Measurements from ENCODE around the gene SLC16A3.
"Not testable (repeated sequence)": the region's sequence is repeated elsewhere in the genome, so short reads cannot be mapped to it uniquely, and the experiment has no call there.

Gene SLC16A3

GRCh38 chr17:82228842-82229697, at the start of gene SLC16A3:
Gene SLC16A3 (plus strand): TSS chr17:82229042. CDS start chr17:82236009, 6,967 bp downstream.
- H3K4me3 ChIP-seq (ENCODE audit: low read length in 2 of 2): peak within 1 kb of the TSS; percentile 13 to 72
- peak within 1 kb of the TSS; percentile 29 to 53 for H3K9ac ChIP-seq (ENCODE audit: low read length in 2 of 2)
- peak within 1 kb of the TSS; percentile 58 for H3K27ac ChIP-seq (ENCODE audit: low read length)
- no peaks in the 10 kb centered on the region for H3K9me3 ChIP-seq (ENCODE audit: control insufficient read depth in 2 of 2, low read length in 2 of 2)
- H3K4me1 ChIP-seq (ENCODE audit: control insufficient read depth, insufficient read depth, low read length): peaks cover 37% of the 10 kb centered on the region
- no peaks in the 10 kb centered on the region for H3K36me3 ChIP-seq (ENCODE audit: control insufficient read depth in 2 of 2, insufficient read depth in 2 of 2, low read length in 2 of 2)
- no peaks in the 10 kb centered on the region for H3K27me3 ChIP-seq (ENCODE audit: control insufficient read depth in 1 of 2, insufficient read depth in 2 of 2, low read length in 2 of 2)

- Histone ChIP-seq H3K4me3 (ENCODE audit: low read length in 2 of 2) (no peak overlapping the region), H3K9ac (ENCODE audit: low read length in 2 of 2) (no peak overlapping the region), H3K27me3 (ENCODE audit: control insufficient read depth in 1 of 2, insufficient read depth in 2 of 2, low read length in 2 of 2) (no peaks in the 10 kb centered on the region), H3K36me3 (ENCODE audit: control insufficient read depth in 2 of 2, insufficient read depth in 2 of 2, low read length in 2 of 2) (peaks cover 27 to 29% of the 10 kb centered on the region in 2 donors), H3K27ac (ENCODE audit: low read length) (no peak overlapping the region), H3K9me3 (ENCODE audit: control insufficient read depth in 2 of 2, low read length in 2 of 2) (no peaks in the 10 kb centered on the region), H3K4me1 (ENCODE audit: control insufficient read depth, insufficient read depth, low read length) (no peaks in the 10 kb centered on the region)
These were observed 49.4 kb upstream of the SLC16A3 start for GRCh38 chr17:82179412-82179811.

- H3K9me3 ChIP-seq (ENCODE audit: control insufficient read depth in 2 of 2, low read length in 2 of 2): no peaks in the 10 kb centered on the region
- no peaks in the 10 kb centered on the region for H3K4me1 ChIP-seq (ENCODE audit: control insufficient read depth, insufficient read depth, low read length)
- H3K27ac ChIP-seq (ENCODE audit: low read length): no peak overlapping the region
- H3K36me3 ChIP-seq (ENCODE audit: control insufficient read depth in 2 of 2, insufficient read depth in 2 of 2, low read length in 2 of 2): peaks cover 33 to 35% of the 10 kb centered on the region in 2 donors
- no peak overlapping the region for H3K4me3 ChIP-seq (ENCODE audit: low read length in 2 of 2)
- H3K27me3 ChIP-seq (ENCODE audit: control insufficient read depth in 1 of 2, insufficient read depth in 2 of 2, low read length in 2 of 2): no peaks in the 10 kb centered on the region
- no peak overlapping the region for H3K9ac ChIP-seq (ENCODE audit: low read length in 2 of 2)
These were observed 48.8 kb upstream of the SLC16A3 start for GRCh38 chr17:82179946-82180475.

GRCh38 chr17:82180776-82181528, 47.9 kb upstream of the SLC16A3 start:
- Histone ChIP-seq H3K36me3 (ENCODE audit: control insufficient read depth in 2 of 2, insufficient read depth in 2 of 2, low read length in 2 of 2) (peaks cover 33 to 36% of the 10 kb centered on the region in 2 donors), H3K4me1 (ENCODE audit: control insufficient read depth, insufficient read depth, low read length) (no peaks in the 10 kb centered on the region), H3K9me3 (ENCODE audit: control insufficient read depth in 2 of 2, low read length in 2 of 2) (no peaks in the 10 kb centered on the region), H3K27me3 (ENCODE audit: control insufficient read depth in 1 of 2, insufficient read depth in 2 of 2, low read length in 2 of 2) (no peaks in the 10 kb centered on the region), H3K27ac (ENCODE audit: low read length) (no peak overlapping the region), H3K9ac (ENCODE audit: low read length in 2 of 2) (no peak overlapping the region), H3K4me3 (ENCODE audit: low read length in 2 of 2) (no peak overlapping the region)

GRCh38 chr17:82184761-82185160, 44.1 kb upstream of the SLC16A3 start:
- no peak overlapping the region for H3K9ac ChIP-seq (ENCODE audit: low read length in 2 of 2)
- no peaks in the 10 kb centered on the region for H3K9me3 ChIP-seq (ENCODE audit: control insufficient read depth in 2 of 2, low read length in 2 of 2)
- peaks cover 28 to 32% of the 10 kb centered on the region in 2 donors for H3K36me3 ChIP-seq (ENCODE audit: control insufficient read depth in 2 of 2, insufficient read depth in 2 of 2, low read length in 2 of 2)
- no peak overlapping the region for H3K4me3 ChIP-seq (ENCODE audit: low read length in 2 of 2)
- H3K27ac ChIP-seq (ENCODE audit: low read length): no peak overlapping the region
- H3K27me3 ChIP-seq (ENCODE audit: control insufficient read depth in 1 of 2, insufficient read depth in 2 of 2, low read length in 2 of 2): no peaks in the 10 kb centered on the region
- no peaks in the 10 kb centered on the region for H3K4me1 ChIP-seq (ENCODE audit: control insufficient read depth, insufficient read depth, low read length)

GRCh38 chr17:82186221-82186620, 42.6 kb upstream of the SLC16A3 start:
- Histone ChIP-seq H3K27ac (ENCODE audit: low read length) (no peak overlapping the region), H3K9me3 (ENCODE audit: control insufficient read depth in 2 of 2, low read length in 2 of 2) (no peaks in the 10 kb centered on the region), H3K36me3 (ENCODE audit: control insufficient read depth in 2 of 2, insufficient read depth in 2 of 2, low read length in 2 of 2) (peaks cover 24 to 32% of the 10 kb centered on the region in 2 donors), H3K4me3 (ENCODE audit: low read length in 2 of 2) (no peak overlapping the region), H3K9ac (ENCODE audit: low read length in 2 of 2) (no peak overlapping the region), H3K4me1 (ENCODE audit: control insufficient read depth, insufficient read depth, low read length) (no peaks in the 10 kb centered on the region), H3K27me3 (ENCODE audit: control insufficient read depth in 1 of 2, insufficient read depth in 2 of 2, low read length in 2 of 2) (no peaks in the 10 kb centered on the region)

- Histone ChIP-seq H3K9ac (ENCODE audit: low read length in 2 of 2) (no peak overlapping the region), H3K36me3 (ENCODE audit: control insufficient read depth in 2 of 2, insufficient read depth in 2 of 2, low read length in 2 of 2) (peaks cover 30 to 37% of the 10 kb centered on the region in 2 donors)
These were observed 41.3 kb upstream of the SLC16A3 start for GRCh38 chr17:82187500-82187899.

GRCh38 chr17:82188001-82188961, 40.6 kb upstream of the SLC16A3 start:
- H3K9me3 ChIP-seq (ENCODE audit: control insufficient read depth in 2 of 2, low read length in 2 of 2): no peaks in the 10 kb centered on the region
- H3K27ac ChIP-seq (ENCODE audit: low read length): no peak overlapping the region
- no peaks in the 10 kb centered on the region for H3K4me1 ChIP-seq (ENCODE audit: control insufficient read depth, insufficient read depth, low read length)
- H3K4me3 ChIP-seq (ENCODE audit: low read length in 2 of 2): no peak overlapping the region
- no peaks in the 10 kb centered on the region for H3K27me3 ChIP-seq (ENCODE audit: control insufficient read depth in 1 of 2, insufficient read depth in 2 of 2, low read length in 2 of 2)
- H3K36me3 ChIP-seq (ENCODE audit: control insufficient read depth in 2 of 2, insufficient read depth in 2 of 2, low read length in 2 of 2): peaks cover 30 to 38% of the 10 kb centered on the region in 2 donors
- no peak overlapping the region for H3K9ac ChIP-seq (ENCODE audit: low read length in 2 of 2)

More at GRCh38 chr17:82187500-82187899, 41.3 kb upstream of the SLC16A3 start:
- no peak overlapping the region for H3K4me3 ChIP-seq (ENCODE audit: low read length in 2 of 2)
- no peaks in the 10 kb centered on the region for H3K27me3 ChIP-seq (ENCODE audit: control insufficient read depth in 1 of 2, insufficient read depth in 2 of 2, low read length in 2 of 2)
- H3K9me3 ChIP-seq (ENCODE audit: control insufficient read depth in 2 of 2, low read length in 2 of 2): no peaks in the 10 kb centered on the region
- no peaks in the 10 kb centered on the region for H3K4me1 ChIP-seq (ENCODE audit: control insufficient read depth, insufficient read depth, low read length)
- H3K27ac ChIP-seq (ENCODE audit: low read length): no peak overlapping the region

GRCh38 chr17:82193050-82193449, 35.8 kb upstream of the SLC16A3 start:
- not testable (repeated sequence) for H3K27me3 ChIP-seq (ENCODE audit: control insufficient read depth in 1 of 2, insufficient read depth in 2 of 2, low read length in 2 of 2); H3K4me1 ChIP-seq (ENCODE audit: control insufficient read depth, insufficient read depth, low read length); H3K4me3 ChIP-seq (ENCODE audit: low read length in 2 of 2); H3K9me3 ChIP-seq (ENCODE audit: control insufficient read depth in 2 of 2, low read length in 2 of 2); H3K27ac ChIP-seq (ENCODE audit: low read length); H3K9ac ChIP-seq (ENCODE audit: low read length in 2 of 2)
- peaks cover 24 to 39% of the 10 kb centered on the region in 2 donors for H3K36me3 ChIP-seq (ENCODE audit: control insufficient read depth in 2 of 2, insufficient read depth in 2 of 2, low read length in 2 of 2)
